Calu3 (cell line): ENCODE measurements around the gene C10orf143. TPM values are rescaled to one million over a fixed set of nuclear protein-coding genes. Genes with fewer than 3 reads are reported as not detected.

ENCODE experiments used
- BruUV-seq: library from RNA; stranded (reverse); fragments of 400-500 nt; replicated peaks from 2 replicates; lab custom pipeline; 2021; lab: Mats Ljungman, UMichigan
- CTCF ChIA-PET: fragments of 300-600 bp; sonication (Branson Sonifier 250); formaldehyde crosslinking; loops from one replicate; lab custom pipeline; 2022; ENCODE audit warnings: antibody characterized with exemption; lab: Charles Lee
- DNase-seq: peaks from one replicate; pipeline ENCODE4 v3.0.0; 2022
- H3K27ac Mint-ChIP-seq: one replicate; pipeline ENCODE4 v1.8.0; 2022; ENCODE audit warnings: mixed read lengths; ENCODE audit not compliant: unreplicated experiment
- H3K27me3 Mint-ChIP-seq: one replicate; pipeline ENCODE4 v1.8.0; 2022; ENCODE audit warnings: mixed read lengths; ENCODE audit not compliant: unreplicated experiment
- H3K36me3 Mint-ChIP-seq: one replicate; pipeline ENCODE4 v1.8.0; 2022; ENCODE audit warnings: mild to moderate bottlenecking, moderate library complexity, mixed read lengths; ENCODE audit not compliant: insufficient read depth, unreplicated experiment
- H3K4me1 Mint-ChIP-seq: one replicate; pipeline ENCODE4 v1.8.0; 2022; ENCODE audit warnings: mild to moderate bottlenecking, low read depth, mixed read lengths; ENCODE audit not compliant: unreplicated experiment
- H3K4me3 Mint-ChIP-seq: one replicate; pipeline ENCODE4 v1.8.0; 2022; ENCODE audit warnings: mild to moderate bottlenecking, low read depth, moderate library complexity, mixed read lengths; ENCODE audit not compliant: unreplicated experiment
- H3K9me3 Mint-ChIP-seq: one replicate; pipeline ENCODE4 v1.8.0; 2022; ENCODE audit warnings: low read depth, mixed read lengths; ENCODE audit not compliant: unreplicated experiment
- CTCF ChIP-seq: fragments of 200-600 bp; IDR thresholded peaks from one replicate; pipeline ENCODE4 v1.8.0; 2022; ENCODE audit warnings: antibody characterized with exemption; ENCODE audit not compliant: unreplicated experiment
- intact Hi-C: fragments of 100-400 bp; cut with micrococcal nuclease; formaldehyde crosslinking; loops from one replicate; pipeline ENCODE4 v1.10.0; 2022; ENCODE audit not compliant: unreplicated experiment
- total RNA-seq: library from RNA; stranded (reverse); gene quantifications from 2 replicates; pipeline ENCODE4 v1.2.3, GENCODE V29; 2022

C10orf143 gene
- total RNA-seq, 1 experiment from 2014 or later: 0.50 TPM

- no peak for TF ChIP-seq CTCF
- no peaks in the 10 kb centered on the region for H3K27me3 Mint-ChIP-seq
- H3K36me3 Mint-ChIP-seq: no peaks in the 10 kb centered on the region
- DNase-seq: no peak
- H3K27ac Mint-ChIP-seq: no peak overlapping the region
- intact Hi-C loops: no loop called here
- peaks cover 3% of the 10 kb centered on the region for H3K9me3 Mint-ChIP-seq
- CTCF ChIA-PET: no interaction called here
- no peak overlapping the region for H3K4me3 Mint-ChIP-seq
- no TSS peak for BruUV-seq
- no peaks in the 10 kb centered on the region for H3K4me1 Mint-ChIP-seq
Measured at GRCh38 chr10:130018730-130019185, 91.9 kb downstream of the C10orf143 start.

- Mint-ChIP-seq H3K27ac (no peak overlapping the region), H3K9me3 (peaks cover 3% of the 10 kb centered on the region), H3K4me1 (no peaks in the 10 kb centered on the region), H3K36me3 (no peaks in the 10 kb centered on the region), H3K4me3 (no peak overlapping the region), H3K27me3 (no peaks in the 10 kb centered on the region)
- CTCF ChIA-PET: no interaction called here
- DNase-seq: no peak
- no TSS peak for BruUV-seq
- intact Hi-C loops: no loop called here
- TF ChIP-seq CTCF: no peak
Measured at GRCh38 chr10:130018265-130018664, 92.4 kb downstream of the C10orf143 start.

- Mint-ChIP-seq H3K4me3 (no peak overlapping the region), H3K4me1 (no peaks in the 10 kb centered on the region), H3K27me3 (no peaks in the 10 kb centered on the region), H3K27ac (no peak overlapping the region), H3K36me3 (no peaks in the 10 kb centered on the region), H3K9me3 (peaks cover 7% of the 10 kb centered on the region)
- TF ChIP-seq CTCF: no peak
- CTCF ChIA-PET: no interaction called here
- no peak for DNase-seq
- BruUV-seq: no TSS peak
- intact Hi-C loops: no loop called here
Measured at GRCh38 chr10:130017631-130018022, 93.0 kb downstream of the C10orf143 start.

GRCh38 chr10:130016993-130017630 is 93.5 kb downstream of the C10orf143 start:
- CTCF ChIA-PET: no interaction called here
- H3K27me3 Mint-ChIP-seq: no peaks in the 10 kb centered on the region
- no peaks in the 10 kb centered on the region for H3K36me3 Mint-ChIP-seq
- no peak for DNase-seq
- no peak for TF ChIP-seq CTCF
- peaks cover 7% of the 10 kb centered on the region for H3K9me3 Mint-ChIP-seq
- no peak overlapping the region for H3K4me3 Mint-ChIP-seq
- no TSS peak for BruUV-seq
- H3K27ac Mint-ChIP-seq: no peak overlapping the region
- no peaks in the 10 kb centered on the region for H3K4me1 Mint-ChIP-seq
- intact Hi-C loops: no loop called here
